Endothelial cell of umbilical vein (primary cell): Measurements from ENCODE around the gene ARL3.

Experiments
- EZH2 ChIP-seq: IDR thresholded peaks from 2 replicates; pipeline ENCODE4 v1.6.1; 2012; ENCODE audit warnings: borderline replicate concordance, low read depth, mild to moderate bottlenecking, moderate library complexity, low read length, inconsistent platforms; ENCODE audit not compliant: severe bottlenecking
- POLR2A ChIP-seq: IDR thresholded peaks from 2 replicates; pipeline ENCODE4 v1.6.1; 2012; ENCODE audit warnings: low read depth, mild to moderate bottlenecking, control low read depth, low read length
- POLR2AphosphoS5 ChIP-seq: IDR thresholded peaks from 2 replicates; pipeline ENCODE4 v1.6.1; 2012; ENCODE audit warnings: low read depth, mild to moderate bottlenecking, control low read depth, low read length, moderate library complexity; ENCODE audit not compliant: insufficient read depth
- TF ChIP-seq, protein P1 (sequence below), 2 donors: IDR thresholded peaks; 1 replicate in 1 of 2; 2 replicates in 1 of 2; pipeline ENCODE4 v1.5.1; 2011; ENCODE audit warnings: low read length in 2 of 2, mild to moderate bottlenecking in 2 of 2, moderate library complexity in 2 of 2, control low read depth in 1 of 2, inconsistent platforms in 1 of 2, low read depth in 1 of 2; ENCODE audit not compliant: insufficient read depth in 1 of 2; ENCODE audit errors: extremely low read depth in 1 of 2
- TF ChIP-seq, protein P2 (sequence below): IDR thresholded peaks from 2 replicates; pipeline ENCODE4 v1.6.1; 2011; ENCODE audit not compliant: insufficient read depth, insufficient read length

DNA sequence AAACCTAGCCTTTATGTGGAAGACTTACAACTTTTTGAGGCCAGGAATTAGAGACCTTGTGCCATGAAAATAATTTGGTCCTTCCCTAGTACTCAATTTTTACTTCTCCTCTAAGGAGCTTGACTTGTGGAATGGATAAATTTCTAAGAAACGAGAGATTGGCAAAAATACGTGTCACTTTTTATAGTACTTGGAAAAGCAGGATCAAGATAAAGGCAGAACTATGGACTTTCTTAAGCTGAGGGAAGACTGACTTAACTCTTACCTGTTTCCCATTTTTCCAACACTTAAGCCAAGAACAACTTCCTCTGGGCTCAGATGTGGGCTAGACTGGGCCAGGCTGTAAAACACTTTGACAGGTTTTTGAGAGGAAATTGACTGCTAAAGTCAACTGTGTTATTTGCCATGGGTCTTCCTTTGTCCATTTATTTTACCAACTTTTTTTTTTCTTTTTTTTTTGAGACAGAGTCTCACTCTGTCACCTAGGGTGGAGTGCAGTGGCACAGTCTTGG is 27.6 kb upstream of the ARL3 start:
- TF ChIP-seq, protein P1, sequence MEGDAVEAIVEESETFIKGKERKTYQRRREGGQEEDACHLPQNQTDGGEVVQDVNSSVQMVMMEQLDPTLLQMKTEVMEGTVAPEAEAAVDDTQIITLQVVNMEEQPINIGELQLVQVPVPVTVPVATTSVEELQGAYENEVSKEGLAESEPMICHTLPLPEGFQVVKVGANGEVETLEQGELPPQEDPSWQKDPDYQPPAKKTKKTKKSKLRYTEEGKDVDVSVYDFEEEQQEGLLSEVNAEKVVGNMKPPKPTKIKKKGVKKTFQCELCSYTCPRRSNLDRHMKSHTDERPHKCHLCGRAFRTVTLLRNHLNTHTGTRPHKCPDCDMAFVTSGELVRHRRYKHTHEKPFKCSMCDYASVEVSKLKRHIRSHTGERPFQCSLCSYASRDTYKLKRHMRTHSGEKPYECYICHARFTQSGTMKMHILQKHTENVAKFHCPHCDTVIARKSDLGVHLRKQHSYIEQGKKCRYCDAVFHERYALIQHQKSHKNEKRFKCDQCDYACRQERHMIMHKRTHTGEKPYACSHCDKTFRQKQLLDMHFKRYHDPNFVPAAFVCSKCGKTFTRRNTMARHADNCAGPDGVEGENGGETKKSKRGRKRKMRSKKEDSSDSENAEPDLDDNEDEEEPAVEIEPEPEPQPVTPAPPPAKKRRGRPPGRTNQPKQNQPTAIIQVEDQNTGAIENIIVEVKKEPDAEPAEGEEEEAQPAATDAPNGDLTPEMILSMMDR (IDR thresholded peaks at IDR 0.05; ENCODE audit: extremely low read depth in 1 of 2, insufficient read depth in 1 of 2, low read depth in 1 of 2, low read length in 2 of 2), result no peak
- TF ChIP-seq POLR2A (no peak), POLR2AphosphoS5 (peak; percentile 20), EZH2 (no peak)
- TF ChIP-seq, protein P2, sequence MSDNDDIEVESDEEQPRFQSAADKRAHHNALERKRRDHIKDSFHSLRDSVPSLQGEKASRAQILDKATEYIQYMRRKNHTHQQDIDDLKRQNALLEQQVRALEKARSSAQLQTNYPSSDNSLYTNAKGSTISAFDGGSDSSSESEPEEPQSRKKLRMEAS, result no peak
